Stimulated activated CD4-positive, alpha-beta T cell treated with anti-CD3 and anti-CD28 coated beads, Interleukin-4, amount 100 ng/mL, for 1 hour (primary cell): ENCODE results near the gene MYO16.

Experiments used
- DNase-seq: peaks from one replicate; pipeline ENCODE4 v3.0.0-alpha.2; 2020

MYO16 gene

DNA sequence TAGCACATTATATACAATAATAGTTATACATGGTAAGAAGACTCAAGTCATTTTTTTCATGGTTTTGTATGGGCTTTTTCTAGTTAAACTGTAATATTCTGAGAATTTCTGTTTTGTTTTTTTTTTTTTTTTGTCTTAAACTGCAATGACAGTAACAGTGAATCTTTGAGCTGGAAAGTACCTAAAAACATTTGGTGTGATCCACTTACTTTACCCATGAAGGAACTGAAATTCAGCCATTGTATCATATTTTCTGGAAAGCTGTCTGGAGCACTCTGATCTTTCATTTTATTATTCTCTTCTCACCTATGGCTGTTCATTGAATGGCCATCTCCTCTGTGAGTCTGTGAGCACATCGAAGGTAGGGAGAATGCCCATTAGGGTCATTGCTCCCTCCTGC is 37.8 kb downstream of the MYO16 start:
- no peak for DNase-seq

- no peak for DNase-seq
These were observed 40.0 kb downstream of the MYO16 start for GRCh38 chr13:108669381-108669780.

DNA sequence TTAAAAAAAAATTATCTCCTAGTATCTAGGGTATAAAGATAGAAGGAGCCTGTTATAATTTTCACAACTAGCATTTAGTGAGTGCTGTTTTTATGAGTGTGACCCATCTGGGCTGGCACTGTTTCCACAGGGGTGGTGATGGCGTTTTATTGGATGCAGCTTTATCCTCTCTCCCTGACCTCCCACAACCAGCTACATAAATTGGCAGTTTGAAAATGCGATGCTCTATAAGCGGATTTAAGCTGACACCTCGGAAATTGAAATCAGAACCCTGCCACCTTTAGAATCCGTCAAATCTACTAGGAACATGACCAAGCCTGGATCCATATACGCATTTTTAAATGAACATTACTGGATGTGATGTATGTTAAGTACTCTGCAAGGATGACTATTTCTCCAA is 44.9 kb downstream of the MYO16 start:
- no peak for DNase-seq

GRCh38 chr13:108674771-108675170 is 45.4 kb downstream of the MYO16 start:
- no peak for DNase-seq

- DNase-seq = no peak
These were observed 47.2 kb downstream of the MYO16 start for GRCh38 chr13:108676620-108677019.

DNA sequence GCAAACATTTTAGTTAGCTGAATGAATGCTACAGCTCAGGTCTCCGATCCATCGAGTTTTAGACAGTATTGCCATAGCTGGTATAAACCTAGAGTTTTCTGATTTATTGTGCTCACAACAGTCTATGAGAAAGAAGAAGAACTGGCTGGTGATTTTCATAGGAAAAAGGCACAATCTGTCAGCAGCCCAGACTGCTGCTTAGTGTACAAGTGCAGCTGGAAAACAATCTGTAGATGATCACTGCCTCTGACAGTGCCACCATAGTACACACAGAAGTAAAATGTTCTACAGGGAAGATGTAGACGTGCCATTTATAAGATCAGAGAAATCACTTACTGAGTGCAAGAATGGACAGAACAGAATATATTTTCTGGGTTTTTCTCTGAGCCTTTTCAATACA is 48.4 kb downstream of the MYO16 start:
- no peak for DNase-seq

- no peak for DNase-seq
These were observed 50.6 kb downstream of the MYO16 start for GRCh38 chr13:108680011-108680410.

GRCh38 chr13:108681986-108682575 is 52.7 kb downstream of the MYO16 start:
- DNase-seq = no peak

DNA sequence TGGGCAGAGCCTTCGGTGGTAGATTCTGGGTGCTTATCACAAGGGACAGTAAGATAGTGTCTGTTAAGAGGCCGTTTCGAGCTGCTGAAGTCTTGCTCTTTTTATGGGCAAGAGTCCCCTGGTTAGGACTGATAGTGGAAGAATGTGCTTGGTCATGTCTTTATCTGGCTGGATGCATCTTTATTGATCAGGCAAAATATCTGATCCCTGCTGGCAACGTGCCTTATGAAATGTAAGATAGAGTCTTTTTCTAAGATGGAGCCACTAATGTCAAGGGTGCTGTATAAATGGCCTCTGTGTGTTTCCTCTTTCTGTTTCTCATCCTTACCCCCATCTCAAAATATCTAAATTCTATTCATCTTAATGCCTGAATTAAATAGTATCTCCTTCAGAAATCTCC is 53.3 kb downstream of the MYO16 start:
- DNase-seq = no peak

- DNase-seq = no peak
These were observed 56.6 kb downstream of the MYO16 start for GRCh38 chr13:108686027-108686426.

GRCh38 chr13:108690726-108691125 is 61.3 kb downstream of the MYO16 start:
- DNase-seq = no peak

DNA sequence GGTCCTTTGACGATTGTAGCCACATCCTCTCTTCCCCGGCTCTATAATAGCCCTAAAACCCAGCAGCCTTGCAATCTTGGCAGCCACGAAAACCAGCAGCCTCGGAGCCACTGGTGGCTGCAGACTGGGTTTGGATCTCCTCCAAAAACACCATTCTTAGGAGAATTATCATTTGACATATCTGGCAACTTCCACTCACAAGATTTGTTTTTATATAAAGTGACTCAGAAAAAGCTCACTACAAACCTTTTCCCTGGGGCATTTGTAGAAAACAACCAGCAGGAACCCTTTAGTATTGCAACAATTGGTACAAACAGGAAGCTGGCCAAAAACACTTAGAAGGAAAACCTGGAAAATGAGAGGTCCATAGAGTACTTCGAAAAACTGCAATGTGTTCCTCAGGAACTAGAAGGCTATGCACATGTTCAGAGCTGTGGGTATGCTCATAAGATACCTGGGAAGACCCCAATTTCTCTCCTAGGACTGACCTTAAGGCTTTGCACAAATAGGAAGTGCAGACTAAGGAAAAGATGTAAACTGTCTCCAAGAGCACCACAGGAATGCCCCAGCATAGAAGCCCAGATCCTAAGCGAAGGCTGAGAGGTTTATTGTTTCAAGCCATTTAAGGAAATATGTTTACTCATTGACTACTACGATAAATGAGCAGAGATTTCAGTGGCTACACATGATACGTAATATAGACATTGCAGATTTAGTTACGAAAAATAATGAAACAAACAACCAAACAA is 71.2 kb downstream of the MYO16 start:
- DNase-seq = no peak

DNA sequence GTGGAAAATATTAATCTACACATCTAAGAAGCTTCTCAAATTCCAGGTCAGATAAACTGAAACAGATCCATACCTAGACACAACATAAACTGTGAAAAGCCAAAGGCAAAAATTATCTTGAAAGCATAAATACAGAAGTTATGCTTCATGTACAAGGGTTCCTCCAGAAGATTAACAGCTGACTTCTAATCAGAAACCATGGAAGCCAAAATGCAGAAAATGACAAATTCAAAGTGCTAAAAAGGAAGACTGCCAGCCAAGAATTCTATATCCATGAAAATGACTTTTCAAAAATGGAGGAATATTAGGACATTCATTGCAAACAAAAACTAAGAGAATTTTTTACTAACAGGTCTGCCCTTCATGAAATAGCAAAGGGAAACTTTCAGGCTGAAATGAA is 72.8 kb downstream of the MYO16 start:
- DNase-seq = no peak

DNA sequence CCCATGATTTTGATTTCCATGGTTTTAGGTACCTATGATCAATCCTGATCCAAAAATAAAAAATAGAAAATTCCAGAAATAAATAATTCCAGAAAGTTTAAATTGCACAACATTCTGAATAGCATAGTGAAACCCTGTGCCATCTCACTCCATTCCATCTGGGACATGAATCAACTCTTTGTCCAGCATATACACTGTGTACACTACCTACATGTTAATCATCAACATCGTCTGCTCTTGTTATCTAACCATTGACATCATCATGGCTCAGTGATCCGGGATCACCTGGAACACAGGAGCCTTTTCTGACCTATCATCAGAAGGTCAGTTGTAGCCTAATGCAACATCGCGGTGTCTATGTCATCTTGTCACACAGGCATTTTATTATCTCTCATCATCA is 75.6 kb downstream of the MYO16 start:
- DNase-seq = no peak

- no peak for DNase-seq
These were observed 78.2 kb downstream of the MYO16 start for GRCh38 chr13:108707584-108707983.

DNA sequence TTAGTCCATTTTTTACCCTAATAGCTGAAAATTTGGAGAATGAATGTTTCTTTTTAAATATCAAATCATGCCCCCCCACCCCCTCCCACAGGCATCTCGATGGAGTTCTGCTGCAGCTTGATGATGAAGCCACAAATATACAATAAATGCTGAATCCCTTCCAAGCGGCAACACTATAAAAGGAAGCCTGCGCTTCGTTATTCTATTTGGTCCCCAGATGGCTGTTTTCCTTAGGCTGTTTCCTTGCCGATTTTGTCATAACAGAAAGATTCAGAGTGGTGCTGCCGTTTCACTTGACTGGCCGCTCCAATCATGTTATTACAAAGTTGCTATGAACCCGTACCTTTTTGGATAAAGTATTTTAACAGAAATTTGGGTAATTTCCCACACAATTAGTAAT is 79.5 kb downstream of the MYO16 start:
- DNase-seq = no peak

DNA sequence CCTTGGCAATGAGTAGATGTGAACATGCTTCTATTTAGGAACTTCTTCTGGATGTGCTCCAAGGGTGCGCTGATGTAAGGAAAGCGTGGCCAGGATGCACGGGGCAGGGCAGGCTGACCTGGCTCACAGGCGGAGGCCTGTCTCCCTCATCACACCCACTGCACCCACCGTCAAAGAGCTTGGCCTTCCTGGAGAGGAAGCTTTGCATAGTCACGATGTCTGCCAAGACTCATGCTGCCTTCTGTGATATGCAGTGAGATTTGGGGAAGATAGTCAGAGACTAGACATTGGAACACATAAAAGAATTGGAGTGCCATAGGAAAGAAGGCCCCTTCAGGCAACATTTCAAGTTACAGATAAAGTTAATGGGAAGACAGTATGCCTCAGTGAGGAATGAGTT is 82.0 kb downstream of the MYO16 start:
- DNase-seq = no peak

GRCh38 chr13:108725471-108725870 is 96.1 kb downstream of the MYO16 start:
- DNase-seq = no peak

- DNase-seq = no peak
These were observed 99.0 kb downstream of the MYO16 start for GRCh38 chr13:108728370-108728769.

DNA sequence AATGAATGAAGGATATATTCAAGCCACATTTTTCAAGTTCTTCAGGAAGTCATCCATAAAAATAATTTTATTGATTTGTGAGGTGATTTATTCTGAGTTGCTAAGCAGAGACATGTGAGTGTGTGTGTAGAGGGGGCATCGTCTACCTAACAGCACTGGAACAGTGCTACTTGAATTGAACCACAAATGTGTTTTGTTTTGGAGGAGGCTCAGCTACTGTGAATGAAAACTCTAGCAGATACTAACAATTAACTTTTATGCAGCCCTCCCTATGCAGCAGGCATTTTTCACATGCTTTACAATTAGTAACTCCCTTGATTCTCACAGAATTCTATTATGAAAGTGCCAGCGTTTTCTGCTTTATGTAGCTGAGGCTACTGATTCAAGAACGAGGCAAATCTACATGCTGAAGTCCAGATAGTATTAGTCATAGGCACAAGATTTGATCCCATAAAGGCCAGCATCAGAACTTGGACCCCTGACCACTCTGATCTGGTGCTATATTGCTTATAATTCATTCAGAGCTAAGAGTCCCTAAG is 103.7 kb downstream of the MYO16 start:
- DNase-seq = no peak

DNA sequence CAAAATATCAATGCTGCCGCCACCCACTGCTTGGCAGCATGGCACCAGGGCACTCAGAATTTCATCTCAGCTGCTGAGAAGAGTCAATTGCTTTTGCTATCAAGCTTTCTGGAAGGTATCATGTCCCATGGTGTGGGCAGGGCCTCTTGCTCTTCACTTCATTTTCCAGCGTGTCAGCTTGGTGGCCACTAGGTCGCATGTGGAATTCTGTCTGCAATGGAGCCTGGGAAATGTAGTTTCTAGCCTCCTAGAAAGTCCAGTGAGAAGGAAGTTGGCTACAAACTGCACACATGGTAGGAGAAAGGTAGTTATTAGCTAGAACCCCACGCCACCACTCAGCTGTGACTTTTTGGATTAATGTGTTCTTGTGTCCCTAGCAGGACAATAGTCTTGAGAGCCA is 105.3 kb downstream of the MYO16 start:
- DNase-seq = no peak

DNA sequence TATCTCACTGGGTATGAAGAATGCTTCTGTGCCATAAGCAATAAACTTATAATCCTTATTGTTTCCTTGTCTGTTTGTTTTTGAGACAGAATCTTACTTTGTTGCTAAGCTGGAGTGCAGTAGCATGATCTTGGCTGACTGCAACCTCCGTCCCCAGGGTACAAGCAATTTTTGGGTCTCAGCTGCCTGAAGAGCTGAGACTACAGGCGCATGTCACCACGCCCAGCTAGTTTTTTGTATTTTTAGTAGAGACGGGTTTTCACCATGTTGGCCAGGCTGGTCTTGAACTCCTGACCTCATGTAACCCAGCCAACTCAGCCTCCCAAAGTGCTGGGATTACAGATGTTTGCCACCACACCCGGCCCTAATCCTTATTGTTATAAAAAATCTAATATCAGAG is 112.5 kb downstream of the MYO16 start:
- DNase-seq = no peak

DNA sequence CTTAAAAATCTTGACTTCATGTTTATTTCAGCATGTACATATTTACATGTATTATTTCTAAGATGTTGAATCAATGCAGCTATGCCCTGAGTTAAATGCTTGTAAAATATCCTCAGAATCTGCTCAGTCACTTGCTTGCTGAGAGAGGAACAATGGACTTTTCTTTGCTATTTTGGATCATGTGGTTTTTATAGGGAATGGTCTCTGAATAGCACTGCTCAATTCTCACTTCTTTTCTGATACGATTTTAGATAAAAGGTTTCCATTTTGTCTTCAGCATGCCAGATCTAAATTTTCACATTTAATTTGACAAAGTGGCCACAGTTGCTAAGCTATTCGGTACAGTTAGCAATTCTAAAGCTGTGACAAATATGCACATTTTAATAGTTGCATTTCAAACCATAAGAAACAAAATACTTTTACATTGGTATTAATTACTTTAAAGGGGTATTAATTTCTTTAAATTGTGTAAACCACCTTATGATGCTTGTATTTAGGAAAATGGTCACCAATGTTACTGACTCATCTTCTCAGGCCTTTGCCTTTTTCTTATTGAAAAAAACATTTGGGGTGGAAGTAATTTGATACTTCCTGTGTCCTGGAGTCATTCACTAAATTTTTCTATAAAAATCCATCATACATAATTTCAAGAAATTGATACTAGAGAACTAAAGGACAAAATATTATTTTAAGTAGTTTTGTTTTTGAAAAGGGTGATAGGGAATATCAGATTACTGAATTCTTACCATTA is 113.5 kb downstream of the MYO16 start:
- no peak for DNase-seq

DNA sequence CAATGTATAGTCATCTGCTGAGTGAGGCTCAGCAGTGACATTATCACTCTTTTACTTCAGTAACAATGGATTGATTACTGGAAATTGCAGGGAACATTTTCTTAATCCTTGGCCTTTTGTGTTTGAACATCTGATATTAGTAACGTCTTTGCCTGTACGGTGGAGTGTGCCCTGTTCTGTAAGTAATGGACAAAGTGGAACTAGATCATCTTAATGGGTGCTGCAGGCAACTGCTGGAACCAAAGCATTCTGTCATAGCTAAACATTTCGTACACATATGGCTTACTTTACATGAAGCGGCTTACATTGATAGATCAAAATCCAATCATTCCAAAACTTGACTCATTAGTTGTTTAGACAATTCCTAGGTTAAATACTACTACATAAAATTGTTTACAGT is 114.1 kb downstream of the MYO16 start:
- no peak for DNase-seq
